ENCODE measurements around the gene MCMBP. TPM values are rescaled to one million over a fixed set of nuclear protein-coding genes. Genes with fewer than 3 reads are reported as not detected.

Gene MCMBP
- total RNA-seq, 1 experiment from 2014 or later: 38.2 TPM

GRCh38 chr10:119832951-119833350, 39.7 kb downstream of the MCMBP start:
- H3K9ac ChIP-seq (ENCODE audit: low read length): no peak overlapping the region
- H3K36me3 ChIP-seq (ENCODE audit: insufficient read depth, low read length): peaks cover 83% of the 10 kb centered on the region
- no peak overlapping the region for H3K27ac ChIP-seq (ENCODE audit: low read length)
- H3K9me3 ChIP-seq (ENCODE audit: low read length): no peaks in the 10 kb centered on the region
- H2AFZ ChIP-seq (ENCODE audit: low read length): no peak overlapping the region
- DNase-seq: no peak
- H4K20me1 ChIP-seq (ENCODE audit: insufficient read depth, low read depth, low read length): no peaks in the 10 kb centered on the region
- H3K4me2 ChIP-seq (ENCODE audit: low read depth, low read length, poor library complexity, severe bottlenecking): no peak overlapping the region
- no peaks in the 10 kb centered on the region; the same call in 1 of the 2 replicates for H3K4me1 ChIP-seq (ENCODE audit: low read length)
- H3K9me2 ChIP-seq (replicated peaks; ENCODE audit: insufficient read depth, low read length): no peaks in the 10 kb centered on the region
- peaks cover 3% of the 10 kb centered on the region; the same call in 1 of the 2 replicates for H3K79me2 ChIP-seq (ENCODE audit: low read length)
- H3K27me3 ChIP-seq (ENCODE audit: low read length): no peaks in the 10 kb centered on the region
- H3K4me3 ChIP-seq (ENCODE audit: low read length): no peak overlapping the region

DNA sequence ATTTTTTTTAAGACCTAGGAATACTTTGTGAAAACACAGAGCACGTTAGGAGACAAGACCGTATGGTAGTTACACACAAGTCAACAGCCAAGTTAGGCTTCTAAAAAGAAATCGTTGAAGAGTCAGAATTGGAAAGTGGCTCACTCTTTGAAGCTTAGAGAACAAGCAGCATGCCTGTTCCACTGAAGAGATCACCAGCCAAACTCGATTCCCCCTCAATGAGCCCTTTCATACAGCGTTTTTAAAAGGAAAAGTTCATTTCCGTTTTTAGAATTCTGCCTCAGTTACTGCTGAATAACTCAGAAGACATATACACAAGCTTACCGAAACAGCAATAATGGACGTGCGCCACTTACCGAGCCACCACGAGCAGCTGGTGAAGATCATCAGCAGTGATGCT, 41.0 kb downstream of the MCMBP start:
- Histone ChIP-seq H3K4me1 (ENCODE audit: low read length) (no peaks in the 10 kb centered on the region; the same call in 1 of the 2 replicates), H3K4me2 (ENCODE audit: low read depth, low read length, poor library complexity, severe bottlenecking) (no peak overlapping the region), H3K4me3 (ENCODE audit: low read length) (no peak overlapping the region), H3K9me2 (replicated peaks; ENCODE audit: insufficient read depth, low read length) (no peaks in the 10 kb centered on the region), H3K9ac (ENCODE audit: low read length) (no peak overlapping the region), H3K27me3 (ENCODE audit: low read length) (no peaks in the 10 kb centered on the region), H2AFZ (ENCODE audit: low read length) (no peak overlapping the region), H4K20me1 (ENCODE audit: insufficient read depth, low read depth, low read length) (no peaks in the 10 kb centered on the region), H3K79me2 (ENCODE audit: low read length) (peaks cover 3% of the 10 kb centered on the region; the same call in 1 of the 2 replicates), H3K36me3 (ENCODE audit: insufficient read depth, low read length) (peaks cover 77% of the 10 kb centered on the region), H3K9me3 (ENCODE audit: low read length) (no peaks in the 10 kb centered on the region), H3K27ac (ENCODE audit: low read length) (no peak overlapping the region)
- no peak for DNase-seq

DNA sequence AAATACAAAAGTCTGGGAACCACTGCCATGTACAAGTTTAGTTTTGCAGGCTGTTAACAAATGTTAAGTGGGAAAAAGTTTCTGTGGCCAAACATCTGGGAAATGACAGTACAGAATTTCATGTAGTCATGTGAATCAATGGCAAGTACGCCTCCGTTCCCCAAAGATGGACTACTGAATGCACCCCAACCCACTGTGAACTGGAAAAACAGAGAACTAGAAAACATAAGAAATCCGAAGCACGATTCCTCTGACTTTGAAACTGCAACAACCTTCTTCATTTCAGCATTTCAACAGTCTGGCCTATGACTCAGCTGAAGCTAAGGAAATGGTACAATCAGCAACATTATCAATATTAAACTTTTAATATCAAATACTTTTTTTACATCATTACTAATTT, 41.8 kb downstream of the MCMBP start:
- H3K4me3 ChIP-seq (ENCODE audit: low read length): no peak overlapping the region
- no peaks in the 10 kb centered on the region for H3K9me3 ChIP-seq (ENCODE audit: low read length)
- peaks cover 3% of the 10 kb centered on the region; the same call in 1 of the 2 replicates for H3K79me2 ChIP-seq (ENCODE audit: low read length)
- no peaks in the 10 kb centered on the region for H3K9me2 ChIP-seq (replicated peaks; ENCODE audit: insufficient read depth, low read length)
- no peak overlapping the region for H2AFZ ChIP-seq (ENCODE audit: low read length)
- H4K20me1 ChIP-seq (ENCODE audit: insufficient read depth, low read depth, low read length): no peaks in the 10 kb centered on the region
- DNase-seq: no peak
- no peak overlapping the region for H3K27ac ChIP-seq (ENCODE audit: low read length)
- peaks cover 69% of the 10 kb centered on the region for H3K36me3 ChIP-seq (ENCODE audit: insufficient read depth, low read length)
- no peak overlapping the region for H3K4me2 ChIP-seq (ENCODE audit: low read depth, low read length, poor library complexity, severe bottlenecking)
- no peak overlapping the region for H3K9ac ChIP-seq (ENCODE audit: low read length)
- H3K4me1 ChIP-seq (ENCODE audit: low read length): no peaks in the 10 kb centered on the region; the same call in 1 of the 2 replicates
- no peaks in the 10 kb centered on the region for H3K27me3 ChIP-seq (ENCODE audit: low read length)

- Histone ChIP-seq H2AFZ (ENCODE audit: low read length) (no peak overlapping the region), H3K27me3 (ENCODE audit: low read length) (no peaks in the 10 kb centered on the region), H3K4me3 (ENCODE audit: low read length) (no peak overlapping the region), H3K4me2 (ENCODE audit: low read depth, low read length, poor library complexity, severe bottlenecking) (no peak overlapping the region), H3K36me3 (ENCODE audit: insufficient read depth, low read length) (peaks cover 58% of the 10 kb centered on the region; the same call in 1 of the 2 replicates), H3K27ac (ENCODE audit: low read length) (no peak overlapping the region), H3K9me3 (ENCODE audit: low read length) (no peaks in the 10 kb centered on the region), H3K9ac (ENCODE audit: low read length) (no peak overlapping the region), H4K20me1 (ENCODE audit: insufficient read depth, low read depth, low read length) (no peaks in the 10 kb centered on the region), H3K4me1 (ENCODE audit: low read length) (no peaks in the 10 kb centered on the region; the same call in 1 of the 2 replicates), H3K79me2 (ENCODE audit: low read length) (peaks cover 3% of the 10 kb centered on the region; the same call in 1 of the 2 replicates), H3K9me2 (replicated peaks; ENCODE audit: insufficient read depth, low read length) (no peaks in the 10 kb centered on the region)
- no peak for DNase-seq
Measured at GRCh38 chr10:119829429-119829828, 43.2 kb downstream of the MCMBP start.

- Histone ChIP-seq H3K9me2 (replicated peaks; ENCODE audit: insufficient read depth, low read length) (no peaks in the 10 kb centered on the region), H3K4me3 (ENCODE audit: low read length) (no peak overlapping the region), H3K27me3 (ENCODE audit: low read length) (no peaks in the 10 kb centered on the region), H3K9ac (ENCODE audit: low read length) (no peak overlapping the region), H4K20me1 (ENCODE audit: insufficient read depth, low read depth, low read length) (no peaks in the 10 kb centered on the region), H3K4me1 (ENCODE audit: low read length) (no peaks in the 10 kb centered on the region; the same call in 1 of the 2 replicates), H3K4me2 (ENCODE audit: low read depth, low read length, poor library complexity, severe bottlenecking) (no peak overlapping the region), H3K36me3 (ENCODE audit: insufficient read depth, low read length) (peaks cover 38% of the 10 kb centered on the region; the same call in 1 of the 2 replicates), H3K79me2 (ENCODE audit: low read length) (no peaks in the 10 kb centered on the region), H2AFZ (ENCODE audit: low read length) (no peak overlapping the region), H3K27ac (ENCODE audit: low read length) (no peak overlapping the region), H3K9me3 (ENCODE audit: low read length) (no peaks in the 10 kb centered on the region)
- no peak for DNase-seq
Measured at GRCh38 chr10:119827430-119827829, 45.2 kb downstream of the MCMBP start.

GRCh38 chr10:119826771-119827170, 45.9 kb downstream of the MCMBP start:
- Histone ChIP-seq H3K9ac (ENCODE audit: low read length) (no peak overlapping the region), H3K9me3 (ENCODE audit: low read length) (no peaks in the 10 kb centered on the region), H3K9me2 (replicated peaks; ENCODE audit: insufficient read depth, low read length) (no peaks in the 10 kb centered on the region), H3K27me3 (ENCODE audit: low read length) (no peaks in the 10 kb centered on the region), H4K20me1 (ENCODE audit: insufficient read depth, low read depth, low read length) (no peaks in the 10 kb centered on the region), H3K36me3 (ENCODE audit: insufficient read depth, low read length) (peaks cover 32% of the 10 kb centered on the region; the same call in 1 of the 2 replicates), H2AFZ (ENCODE audit: low read length) (no peak overlapping the region), H3K4me2 (ENCODE audit: low read depth, low read length, poor library complexity, severe bottlenecking) (no peak overlapping the region), H3K79me2 (ENCODE audit: low read length) (no peaks in the 10 kb centered on the region), H3K4me3 (ENCODE audit: low read length) (no peak overlapping the region), H3K27ac (ENCODE audit: low read length) (no peak overlapping the region), H3K4me1 (ENCODE audit: low read length) (no peaks in the 10 kb centered on the region; the same call in 1 of the 2 replicates)
- no peak for DNase-seq

GRCh38 chr10:119824299-119824698, 48.3 kb downstream of the MCMBP start:
- H3K27ac ChIP-seq (ENCODE audit: low read length): no peak overlapping the region
- H3K4me2 ChIP-seq (ENCODE audit: low read depth, low read length, poor library complexity, severe bottlenecking): no peak overlapping the region
- DNase-seq: no peak
- no peaks in the 10 kb centered on the region; the same call in 1 of the 2 replicates for H3K4me1 ChIP-seq (ENCODE audit: low read length)
- no peaks in the 10 kb centered on the region for H3K9me3 ChIP-seq (ENCODE audit: low read length)
- no peak overlapping the region for H2AFZ ChIP-seq (ENCODE audit: low read length)
- H3K9ac ChIP-seq (ENCODE audit: low read length): no peak overlapping the region
- no peak overlapping the region for H3K4me3 ChIP-seq (ENCODE audit: low read length)
- no peaks in the 10 kb centered on the region for H3K79me2 ChIP-seq (ENCODE audit: low read length)
- no peaks in the 10 kb centered on the region for H3K27me3 ChIP-seq (ENCODE audit: low read length)
- peaks cover 16% of the 10 kb centered on the region; the same call in 1 of the 2 replicates for H3K36me3 ChIP-seq (ENCODE audit: insufficient read depth, low read length)
- H3K9me2 ChIP-seq (replicated peaks; ENCODE audit: insufficient read depth, low read length): no peaks in the 10 kb centered on the region
- no peaks in the 10 kb centered on the region for H4K20me1 ChIP-seq (ENCODE audit: insufficient read depth, low read depth, low read length)

- Histone ChIP-seq H4K20me1 (ENCODE audit: insufficient read depth, low read depth, low read length) (no peaks in the 10 kb centered on the region), H3K36me3 (ENCODE audit: insufficient read depth, low read length) (no peaks in the 10 kb centered on the region), H3K4me1 (ENCODE audit: low read length) (peaks cover 6% of the 10 kb centered on the region), H3K79me2 (ENCODE audit: low read length) (no peaks in the 10 kb centered on the region), H3K4me3 (ENCODE audit: low read length) (no peak overlapping the region), H3K9me3 (ENCODE audit: low read length) (no peaks in the 10 kb centered on the region), H3K4me2 (ENCODE audit: low read depth, low read length, poor library complexity, severe bottlenecking) (no peak overlapping the region), H3K27ac (ENCODE audit: low read length) (no peak overlapping the region), H2AFZ (ENCODE audit: low read length) (no peak overlapping the region), H3K9ac (ENCODE audit: low read length) (no peak overlapping the region), H3K27me3 (ENCODE audit: low read length) (no peaks in the 10 kb centered on the region), H3K9me2 (replicated peaks; ENCODE audit: insufficient read depth, low read length) (no peaks in the 10 kb centered on the region)
- no peak for DNase-seq
Measured at GRCh38 chr10:119821182-119821581, 51.5 kb downstream of the MCMBP start.
